Stimulated activated CD4-positive, alpha-beta T cell treated with anti-CD3 and anti-CD28 coated beads, Interleukin-2, amount 100 ng/mL, for 24 hours (primary cell): ENCODE data around the gene GLUL.

Experiments
- DNase-seq, 2 donors: peaks; one replicate each; pipeline ENCODE4 v3.0.0-alpha.2; 2020

GLUL gene

GRCh38 chr1:182391362-182392049 is at the start of gene GLUL:
Gene GLUL (minus strand): TSS chr1:182391790. CDS start chr1:182388737, 3,053 bp downstream.
- DNase-seq: peak; percentile 67 to 74

DNA sequence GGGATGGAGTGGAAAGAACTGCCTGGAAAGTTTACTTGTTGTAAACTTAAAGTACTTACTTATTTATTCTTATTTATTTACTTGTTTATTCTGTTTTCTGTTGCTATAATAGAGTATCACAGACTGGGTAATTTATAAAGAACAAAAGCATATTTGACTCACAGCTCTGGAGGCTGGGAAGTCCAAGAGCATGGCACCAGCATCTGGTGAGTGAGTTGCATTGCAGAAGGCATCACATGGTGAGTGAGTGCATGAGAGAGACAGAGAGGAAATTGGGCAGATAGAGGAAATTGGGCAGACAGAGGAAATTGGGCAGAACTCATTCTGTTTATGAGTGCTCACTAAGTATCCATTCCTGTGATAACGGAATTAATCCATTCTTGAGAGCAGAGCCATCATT is 46.7 kb upstream of the GLUL start:
- DNase-seq: no peak

GRCh38 chr1:182433580-182433979 is 42.0 kb upstream of the GLUL start:
- no peak for DNase-seq

DNA sequence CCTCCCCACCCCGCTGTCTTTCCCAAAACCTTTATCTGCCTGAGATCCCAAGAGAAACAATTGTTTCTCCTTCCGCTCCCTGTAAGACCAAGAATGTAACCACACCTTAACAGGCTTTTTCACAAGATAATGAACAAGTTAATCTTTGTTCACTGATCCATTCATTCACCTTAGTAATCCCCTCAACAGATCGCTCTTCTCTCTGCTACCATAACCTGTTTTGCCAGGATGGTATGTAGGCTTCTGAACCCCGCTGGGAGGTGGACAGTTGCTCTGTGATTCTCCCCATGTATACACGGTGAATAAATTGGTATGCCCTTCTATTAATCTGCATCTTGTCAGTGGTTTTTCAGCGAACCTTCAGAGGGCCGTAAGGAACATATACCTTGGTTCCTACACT is 39.7 kb upstream of the GLUL start:
- DNase-seq: no peak

GRCh38 chr1:182430263-182431068 is 38.9 kb upstream of the GLUL start:
- peak; percentile 25 to 42 for DNase-seq

- no peak for DNase-seq
Measured at GRCh38 chr1:182428043-182428442, 36.5 kb upstream of the GLUL start.

- no peak for DNase-seq
Measured at GRCh38 chr1:182426442-182427430, 35.1 kb upstream of the GLUL start.

DNA sequence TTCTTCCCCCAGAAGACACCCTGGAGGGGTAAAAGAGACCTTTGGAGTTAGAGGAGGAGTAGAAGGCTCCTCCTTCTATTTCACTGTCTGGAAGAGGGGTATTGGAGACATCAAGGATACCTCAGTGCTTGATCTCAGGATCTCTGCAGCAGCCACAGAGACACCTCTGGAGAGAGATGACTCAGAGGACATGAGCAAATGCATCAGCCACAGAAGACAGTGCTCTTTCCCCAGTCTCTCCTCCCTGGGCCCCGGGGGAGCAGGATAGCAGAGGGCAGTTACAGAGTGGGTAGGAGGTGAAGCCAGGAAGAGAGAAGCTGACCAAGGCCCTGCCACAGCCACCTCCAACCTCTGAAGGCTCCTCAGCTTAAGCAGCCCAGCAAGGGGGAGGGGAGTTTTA is 24.2 kb upstream of the GLUL start:
- no peak for DNase-seq

- no peak for DNase-seq
Measured at GRCh38 chr1:182413969-182414368, 22.4 kb upstream of the GLUL start.

DNA sequence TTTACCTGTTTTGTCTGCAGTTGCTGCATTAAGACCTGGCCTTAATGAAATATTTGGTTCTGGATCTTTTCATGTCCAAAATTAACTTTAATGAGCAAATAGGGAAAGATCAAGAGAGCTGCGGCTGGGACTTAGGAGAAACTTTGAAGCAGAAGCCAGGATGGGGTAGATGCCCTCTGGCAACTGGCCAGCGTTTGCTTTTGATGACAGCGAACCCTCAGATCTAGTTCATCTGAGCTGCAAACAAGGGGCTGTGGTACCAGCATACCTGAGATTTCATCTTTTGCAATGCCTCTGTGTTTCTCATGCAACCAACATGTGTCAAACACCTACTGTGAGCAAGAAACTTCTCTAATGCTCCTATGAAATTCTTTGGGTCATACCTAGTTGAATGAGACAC is 21.9 kb upstream of the GLUL start:
- DNase-seq: no peak

- DNase-seq: no peak
Measured at GRCh38 chr1:182410620-182411273, 19.2 kb upstream of the GLUL start.

DNA sequence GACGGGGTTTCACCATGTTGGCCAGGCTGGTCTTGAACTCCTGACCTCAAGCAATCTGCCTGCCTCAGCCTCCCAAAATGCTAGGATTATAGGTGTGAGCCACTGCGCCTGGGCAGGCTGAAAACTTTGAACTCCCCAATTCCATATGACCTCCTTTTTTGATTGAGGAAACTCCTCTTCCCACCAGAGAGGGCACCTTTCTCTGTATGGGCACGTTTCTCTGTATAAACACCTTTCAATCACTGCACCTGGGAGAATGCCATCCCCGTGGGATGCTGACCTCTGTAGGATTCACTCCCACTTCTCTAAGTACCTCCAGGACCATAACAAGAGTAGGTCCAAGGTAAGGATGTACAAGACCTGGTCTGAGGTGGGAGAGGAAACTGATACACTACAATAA is 18.5 kb upstream of the GLUL start:
- no peak for DNase-seq

DNA sequence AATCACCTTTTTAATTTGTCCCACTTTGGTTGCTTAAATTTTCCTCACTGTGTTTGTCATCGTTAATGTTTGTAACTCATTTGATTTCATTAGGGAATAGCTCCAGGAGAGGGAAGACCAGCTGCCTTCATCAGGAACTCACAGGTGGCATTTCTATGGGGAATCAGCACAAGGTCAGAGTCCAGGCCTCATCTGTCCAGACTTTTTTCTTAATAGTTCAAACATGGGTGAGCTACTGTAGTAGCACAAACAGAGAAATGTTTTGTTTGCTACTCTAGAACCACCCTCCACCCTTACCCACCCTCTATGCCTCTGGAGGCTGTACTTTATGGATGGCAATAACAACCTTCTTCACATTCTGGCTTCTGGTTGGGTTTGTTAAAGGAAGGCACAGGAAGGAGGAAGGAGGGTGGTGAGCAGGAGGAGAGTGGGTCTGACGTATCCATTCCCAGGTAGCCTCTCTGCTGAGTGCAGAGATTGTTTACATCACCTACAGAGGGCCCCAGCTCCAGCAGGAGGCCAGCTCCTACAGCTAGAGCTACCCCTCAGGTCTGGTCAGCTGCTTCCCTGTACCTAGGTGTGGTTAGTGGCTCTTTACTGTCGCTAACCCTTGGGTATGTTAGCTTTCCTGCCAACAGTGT is 17.0 kb upstream of the GLUL start:
- DNase-seq: no peak

GRCh38 chr1:182407724-182408123 is 16.1 kb upstream of the GLUL start:
- DNase-seq: no peak

DNA sequence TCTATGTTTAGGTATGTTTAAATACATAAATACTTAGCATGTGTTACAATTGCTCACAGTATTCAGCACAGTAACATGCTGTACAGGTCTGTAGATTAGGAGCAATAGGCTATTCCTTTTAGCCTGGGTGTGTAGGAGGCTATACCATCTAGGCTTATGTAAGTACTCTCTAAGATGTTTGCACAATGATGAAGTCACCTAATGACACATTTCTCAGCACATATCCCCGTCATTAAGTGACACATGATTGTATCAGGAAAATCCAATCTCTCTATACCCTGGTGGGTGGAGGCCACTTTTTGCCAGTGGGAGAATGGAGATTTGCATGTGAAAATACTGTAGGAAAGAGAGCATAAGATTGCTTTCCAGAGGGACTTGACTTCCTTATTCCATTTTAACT is 14.4 kb upstream of the GLUL start:
- DNase-seq: no peak

DNA sequence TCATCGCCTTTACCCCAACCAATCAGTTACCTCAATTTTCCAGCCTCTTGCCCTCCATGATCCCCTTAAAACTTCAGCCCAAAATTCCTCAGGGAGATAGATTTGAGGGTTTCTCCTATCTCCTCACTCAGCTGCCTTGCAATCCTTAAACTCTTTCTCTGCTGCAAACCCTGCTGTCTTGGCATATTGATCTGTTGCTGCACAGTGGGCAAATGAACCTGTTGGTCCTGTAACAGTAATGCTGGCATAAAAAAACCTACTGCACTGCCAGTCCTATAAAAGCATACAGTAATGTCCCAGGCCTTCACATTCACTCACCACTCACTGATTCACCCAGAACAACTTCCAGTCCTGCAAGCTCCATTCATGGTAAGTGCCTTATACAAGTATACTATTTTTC is 14.0 kb upstream of the GLUL start:
- no peak for DNase-seq

- no peak for DNase-seq
Measured at GRCh38 chr1:182404781-182405180, 13.2 kb upstream of the GLUL start.

- DNase-seq: no peak
Measured at GRCh38 chr1:182400567-182400966, 9.0 kb upstream of the GLUL start, which contains the start of gene TEDDM1. Gene TEDDM1 (minus strand): TSS chr1:182400667. CDS start chr1:182400485, 182 bp downstream.

- no peak for DNase-seq
Measured at GRCh38 chr1:182397653-182398393, 6.2 kb upstream of the GLUL start.

- no peak for DNase-seq
Measured at GRCh38 chr1:182395906-182396305, 4.3 kb upstream of the GLUL start.

DNA sequence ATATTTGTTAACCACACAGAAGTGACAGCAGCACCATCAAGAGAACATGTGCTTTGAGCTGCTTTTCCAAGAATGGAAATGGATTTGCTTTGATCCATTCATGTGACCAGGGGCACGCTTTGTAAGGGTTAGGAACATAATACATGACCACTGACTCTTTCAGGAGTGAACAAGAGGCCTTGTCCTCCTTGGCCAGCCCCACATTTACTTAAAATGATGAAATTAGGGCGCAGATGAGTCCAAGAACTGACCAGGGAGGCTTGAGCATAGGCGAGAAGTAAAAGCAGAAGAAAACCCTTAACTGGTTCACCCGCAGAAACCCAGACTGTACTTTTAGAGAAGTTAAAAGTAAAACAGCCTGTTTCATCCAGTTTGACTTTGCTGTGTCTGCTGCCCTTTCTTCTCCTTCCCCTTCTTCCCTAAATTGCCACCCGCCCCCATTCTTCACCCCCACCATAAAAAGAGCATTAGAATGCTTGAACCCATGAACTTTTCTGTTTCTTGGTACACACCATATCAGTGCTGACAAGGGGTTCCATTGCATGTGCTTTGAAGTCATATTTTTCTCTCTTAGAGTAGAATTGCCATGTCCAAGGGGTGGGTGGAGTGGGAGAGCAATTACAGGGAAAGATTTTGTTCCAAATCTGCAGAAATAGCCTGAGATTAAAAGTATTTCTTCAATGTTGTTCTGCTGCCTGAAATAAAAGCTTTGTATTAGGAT is 2.6 kb upstream of the GLUL start:
- no peak for DNase-seq
